Stimulated activated CD8-positive, alpha-beta memory T cell treated with anti-CD3 and anti-CD28 coated beads, Interleukin-7, amount 100 ng/mL, for 1 hour (primary cell): ENCODE results near the gene OR1J2.
"Not testable (repeated sequence)": the region's sequence is repeated elsewhere in the genome, so short reads cannot be mapped to it uniquely, and the experiment has no call there.

Source experiments
- DNase-seq, 2 donors: peaks; one replicate each; pipeline ENCODE4 v3.0.0-alpha.2; 2020; ENCODE audit warnings: low read depth in 2 of 2

OR1J2 gene, protein sequence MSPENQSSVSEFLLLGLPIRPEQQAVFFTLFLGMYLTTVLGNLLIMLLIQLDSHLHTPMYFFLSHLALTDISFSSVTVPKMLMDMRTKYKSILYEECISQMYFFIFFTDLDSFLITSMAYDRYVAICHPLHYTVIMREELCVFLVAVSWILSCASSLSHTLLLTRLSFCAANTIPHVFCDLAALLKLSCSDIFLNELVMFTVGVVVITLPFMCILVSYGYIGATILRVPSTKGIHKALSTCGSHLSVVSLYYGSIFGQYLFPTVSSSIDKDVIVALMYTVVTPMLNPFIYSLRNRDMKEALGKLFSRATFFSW

DNA sequence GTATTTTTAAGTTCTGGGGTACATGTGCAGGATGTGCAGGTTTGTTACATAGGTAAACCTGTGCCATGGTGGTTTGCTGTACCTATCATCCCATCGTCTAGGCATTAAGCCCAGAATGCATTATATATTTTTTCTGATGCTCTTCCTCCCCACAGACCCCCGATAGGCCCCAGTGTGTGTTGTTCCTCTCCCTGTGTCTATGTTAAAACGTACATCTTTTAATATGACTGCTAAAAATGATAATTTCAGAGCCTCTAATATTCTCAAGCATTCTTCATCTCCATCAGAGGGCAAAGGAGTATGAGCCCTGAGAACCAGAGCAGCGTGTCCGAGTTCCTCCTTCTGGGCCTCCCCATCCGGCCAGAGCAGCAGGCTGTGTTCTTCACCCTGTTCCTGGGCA, at the start of gene OR1J2:
OR1J2 (plus strand) TSS at position 301 of the 400 bp plus-strand sequence; CDS start at position 301, 0 bp downstream.
- no peak for DNase-seq

DNA sequence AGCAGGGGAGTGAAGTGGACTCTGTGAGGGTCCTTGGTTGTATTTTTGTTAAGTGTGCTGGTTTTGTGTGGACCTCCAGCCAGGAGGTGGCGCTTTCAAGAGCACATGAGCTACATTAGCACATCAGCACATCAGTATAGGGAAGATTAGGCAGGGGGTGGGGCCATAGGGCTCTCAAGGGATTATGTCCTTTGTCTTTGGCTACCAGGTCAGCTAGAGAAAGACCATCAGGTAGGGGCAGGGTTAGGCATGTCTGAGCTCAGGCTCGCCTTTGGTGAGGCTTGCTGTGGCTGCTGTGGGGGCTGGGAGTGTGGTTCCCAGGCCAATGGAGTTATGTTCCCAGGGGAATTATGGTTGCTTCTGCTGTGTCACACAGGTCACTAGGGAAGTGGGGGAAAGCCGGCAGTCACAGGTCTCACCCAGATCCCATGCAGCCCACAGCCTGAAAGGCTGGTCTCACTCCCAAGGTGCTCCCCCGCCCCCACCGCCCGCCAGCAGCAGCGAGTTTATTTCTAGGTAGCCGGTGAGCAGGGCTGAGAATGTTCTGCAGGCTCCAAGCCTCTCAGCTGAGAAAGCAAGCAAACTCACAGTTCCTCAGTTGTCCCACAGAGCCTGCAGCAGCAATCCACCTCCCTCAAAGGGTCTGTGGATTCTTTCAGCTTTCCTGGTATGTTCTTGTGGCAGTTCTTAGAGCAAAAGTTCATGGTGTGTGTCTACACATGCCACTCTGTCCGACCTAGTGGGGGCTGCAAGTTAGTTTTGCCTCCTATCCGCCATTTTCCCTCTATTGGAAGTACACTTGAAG, 46.6 kb upstream of the OR1J2 start:
- peak in 1 of 2 donors; percentile 5 for DNase-seq

DNA sequence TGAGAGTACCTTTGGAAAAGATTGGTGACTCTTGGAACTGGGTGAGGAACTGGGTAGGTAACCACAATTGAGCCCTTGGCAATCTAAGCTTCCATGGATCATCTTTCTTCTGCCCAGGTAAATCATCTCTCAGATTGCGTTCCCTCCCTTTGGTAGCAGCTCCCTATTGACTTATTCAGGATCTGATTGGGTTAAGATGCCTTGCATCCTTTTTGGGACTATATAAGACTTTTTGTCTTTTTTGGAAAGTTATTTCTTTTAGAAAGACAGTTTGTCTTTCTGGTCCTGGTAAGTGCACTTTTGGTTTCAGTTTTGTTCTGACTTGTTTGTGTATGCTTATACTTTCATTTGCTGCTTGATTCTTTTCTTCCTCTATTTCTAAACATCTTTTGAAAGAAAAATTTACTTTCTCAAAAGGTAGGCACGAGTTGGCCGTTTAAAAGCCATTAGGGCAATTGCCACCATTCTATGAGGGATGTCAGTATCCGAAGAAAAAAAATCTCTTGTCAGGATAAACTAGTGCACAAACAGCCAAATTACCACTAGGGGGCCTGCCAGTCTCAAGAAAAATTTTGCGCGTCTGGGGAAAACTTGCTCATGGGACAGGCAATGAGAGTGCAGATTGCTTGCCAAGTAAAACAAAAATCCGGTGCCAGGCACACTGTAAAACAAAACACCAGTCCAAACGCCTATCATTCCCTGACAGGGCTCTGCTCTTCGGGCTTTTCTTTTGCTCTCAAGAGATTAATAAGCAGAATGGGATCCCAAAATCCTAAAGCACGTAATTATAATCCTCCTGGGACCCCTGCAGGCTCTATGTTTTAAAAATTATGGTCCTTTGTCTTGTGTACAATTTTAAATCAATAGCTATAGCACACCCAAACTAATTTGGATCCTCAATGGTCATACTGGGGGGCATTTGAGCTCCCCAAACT, 45.7 kb upstream of the OR1J2 start:
- peak; percentile 35 to 37 for DNase-seq

DNA sequence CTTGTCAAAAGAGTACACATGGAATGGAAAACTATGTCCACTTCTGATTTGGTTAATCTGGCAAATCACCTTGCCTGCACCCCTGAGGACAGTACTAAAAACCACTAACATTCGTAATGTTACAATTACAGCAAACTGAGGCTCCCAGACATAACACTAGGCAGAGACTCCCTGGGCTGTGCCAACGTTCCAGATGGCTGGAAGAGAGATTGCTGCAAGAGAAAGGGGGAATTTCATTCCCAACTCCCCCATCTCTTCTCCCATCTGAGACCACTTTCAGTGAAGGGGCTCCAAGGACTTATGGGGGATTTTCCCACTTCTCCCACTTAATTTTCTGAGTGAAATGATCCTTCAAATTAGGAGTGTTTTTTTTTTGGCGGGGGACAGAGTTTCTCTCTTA, 44.1 kb upstream of the OR1J2 start:
- no peak for DNase-seq

DNA sequence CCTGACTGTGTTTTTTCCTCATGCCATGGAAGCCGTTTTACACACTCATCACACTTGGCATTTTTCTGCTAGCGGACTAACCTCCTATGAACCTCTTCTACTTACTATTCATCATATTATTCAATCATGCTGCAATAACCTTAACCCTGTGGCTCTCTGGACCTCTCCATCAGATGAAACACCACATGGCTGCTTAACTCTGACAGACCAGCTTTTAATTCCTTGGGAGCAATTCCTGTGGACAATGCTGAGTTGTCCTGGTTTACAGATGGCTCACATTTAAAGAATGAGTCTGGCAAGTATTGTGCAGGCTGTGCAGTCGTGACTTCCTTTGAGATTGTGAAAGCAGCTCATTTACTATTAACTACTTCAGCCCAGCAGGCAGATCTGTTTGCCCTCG, 41.9 kb upstream of the OR1J2 start:
- no peak for DNase-seq

DNA sequence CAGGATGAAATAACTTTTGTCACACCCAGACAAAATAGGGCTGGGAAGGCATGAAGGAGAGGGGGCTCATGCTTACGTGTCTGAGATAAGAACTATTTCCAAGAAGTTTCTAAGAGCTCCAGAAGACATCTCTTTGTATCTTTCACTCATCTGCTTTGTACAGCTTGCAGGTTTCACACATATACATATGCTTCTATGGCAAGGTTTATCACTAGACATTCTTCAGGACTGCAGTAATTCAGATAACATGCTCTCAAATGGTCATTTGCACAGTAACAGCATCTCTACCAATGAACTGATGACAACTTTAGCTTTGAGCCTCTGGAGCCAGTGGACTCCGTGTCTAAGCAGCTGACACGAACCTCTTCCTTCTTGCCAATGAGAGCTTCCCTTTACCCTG, 36.0 kb upstream of the OR1J2 start:
- DNase-seq = no peak

DNA sequence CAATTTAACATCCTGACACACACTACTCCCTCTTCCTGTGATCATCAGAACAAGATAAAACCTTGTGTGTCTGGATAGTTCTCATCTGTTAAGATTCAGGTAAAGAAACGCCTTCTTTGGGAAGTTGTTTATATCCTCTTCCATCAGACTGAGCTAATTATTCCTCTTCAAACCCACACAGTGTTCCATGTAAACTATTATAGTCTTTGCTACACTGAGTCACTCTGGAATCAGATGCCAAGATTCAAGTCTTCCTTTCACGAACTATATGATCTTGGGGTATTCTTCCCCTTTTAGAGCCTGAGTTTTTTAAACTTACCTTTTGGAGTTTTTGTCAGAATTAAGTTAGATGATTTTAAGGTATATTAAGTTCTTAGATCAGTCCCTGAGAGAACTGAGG, 34.9 kb upstream of the OR1J2 start:
- no peak for DNase-seq

DNA sequence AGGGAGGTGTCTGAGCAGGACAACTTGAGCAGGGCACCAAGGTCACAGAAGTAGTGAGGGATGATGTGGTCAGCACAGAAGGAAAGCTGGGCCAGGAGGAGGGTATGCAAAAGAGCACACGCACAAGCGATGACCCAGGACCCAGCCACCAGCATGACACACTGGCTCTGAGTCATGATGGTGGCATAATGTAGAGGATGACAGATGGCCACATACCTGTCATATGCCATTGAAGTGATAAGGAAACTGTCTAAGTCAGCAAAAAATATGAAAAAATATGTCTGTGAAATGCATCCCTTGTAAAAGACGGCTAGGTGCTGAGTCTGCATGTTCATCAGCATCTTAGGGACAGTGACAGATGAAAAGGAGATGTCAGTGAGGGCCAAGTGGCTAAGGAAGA, 33.3 kb upstream of the OR1J2 start:
- no peak for DNase-seq

DNA sequence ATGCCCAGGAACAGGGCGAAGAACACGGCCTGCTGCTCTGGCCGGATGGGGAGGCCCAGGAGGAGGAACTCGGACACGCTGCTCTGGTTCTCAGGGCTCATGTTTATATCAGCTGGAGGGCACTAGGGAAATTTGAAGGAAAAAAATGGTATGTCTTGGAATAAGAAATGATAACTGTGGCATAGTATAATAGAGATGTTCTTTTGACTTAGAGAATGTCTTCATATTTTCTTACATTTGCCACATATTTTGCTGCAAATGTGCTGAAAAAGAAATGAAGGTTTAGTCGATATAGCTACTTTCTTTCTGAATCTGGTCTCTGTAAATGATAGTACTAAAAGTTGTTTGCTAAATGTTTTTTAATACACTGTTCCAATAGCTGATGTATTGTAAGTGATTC, 32.8 kb upstream of the OR1J2 start, which contains the start of gene OR1J1:
OR1J1 (minus strand) TSS at position 101 of the 400 bp plus-strand sequence; CDS start at position 101, 0 bp downstream.
- DNase-seq = no peak

DNA sequence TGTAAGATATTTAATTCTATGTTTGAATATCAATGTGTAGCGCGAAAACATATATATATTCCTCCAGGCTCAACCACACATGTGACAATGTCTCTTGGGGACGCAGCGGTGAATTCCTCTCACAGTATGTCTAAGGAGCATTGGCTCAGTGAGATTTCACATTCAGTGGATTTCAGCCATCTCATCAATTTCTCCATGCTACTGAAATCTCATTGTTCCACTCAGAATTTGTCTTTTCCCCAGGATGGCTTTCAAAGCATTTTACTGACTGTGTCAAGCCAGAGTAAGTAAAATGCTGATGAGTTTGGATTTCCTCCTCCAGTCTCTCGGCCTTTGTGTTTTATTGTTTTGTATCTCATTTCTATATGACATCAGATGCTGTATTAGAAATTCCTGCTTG, 31.5 kb upstream of the OR1J2 start:
- no peak for DNase-seq

DNA sequence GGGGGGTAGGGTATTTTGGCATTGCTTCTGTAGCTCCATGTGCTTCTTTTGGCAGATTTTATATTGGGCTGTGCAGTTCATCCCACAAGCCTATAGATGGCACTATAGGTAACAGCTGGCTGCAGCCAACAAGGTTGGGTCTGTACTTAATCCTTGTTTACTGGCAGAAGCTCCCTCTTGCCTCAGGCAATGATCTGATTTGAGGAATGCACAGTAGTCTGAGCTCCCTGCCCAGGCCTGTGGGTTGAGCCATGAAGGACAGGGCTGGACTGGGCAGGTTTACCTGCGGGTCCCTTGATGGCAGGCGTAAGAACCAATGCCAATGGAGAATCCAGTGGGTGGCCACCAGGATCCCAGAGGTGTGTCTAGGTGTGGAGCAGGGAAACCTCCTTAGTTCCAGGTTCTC, 11.7 kb upstream of the OR1J2 start:
- DNase-seq = no peak

DNA sequence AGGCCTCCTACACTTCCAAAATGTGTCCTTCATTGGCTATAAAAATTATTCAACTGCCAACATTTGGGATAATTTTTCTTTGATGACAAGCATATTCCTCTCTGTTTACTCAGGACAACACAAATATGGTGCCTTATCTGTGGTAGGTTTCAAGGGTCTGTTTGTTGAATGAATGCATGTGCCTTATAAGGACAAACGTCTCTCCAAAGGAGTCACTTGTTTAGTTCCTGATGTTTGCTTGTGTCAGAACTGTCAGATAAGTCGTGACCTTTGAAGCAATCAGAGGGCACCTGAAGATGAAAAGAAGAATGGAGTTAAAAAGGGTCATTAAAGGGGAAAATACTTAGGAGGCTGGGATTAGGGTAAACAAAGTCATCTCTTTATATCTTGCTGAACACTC, 3.6 kb upstream of the OR1J2 start:
- DNase-seq = no peak

DNA sequence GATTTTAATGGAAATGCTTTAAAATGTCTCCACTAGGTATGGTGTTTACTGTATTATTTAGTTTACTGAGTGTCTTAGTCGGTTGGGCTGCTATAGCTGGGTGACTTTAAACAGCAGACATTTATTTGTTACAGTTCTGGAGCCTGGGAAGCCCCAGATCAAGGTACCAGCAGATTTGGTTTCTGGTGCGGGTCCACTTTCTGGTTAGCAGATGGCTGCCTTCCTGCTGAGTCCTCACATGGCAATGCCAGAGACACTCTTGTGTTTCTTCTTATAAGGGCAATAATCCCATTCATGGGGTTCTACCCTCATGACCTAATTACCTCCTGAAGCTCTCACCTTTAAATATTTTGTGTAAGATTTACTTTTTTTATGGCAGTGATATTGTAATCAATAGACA, 7.6 kb downstream of the OR1J2 start:
- no peak for DNase-seq

DNA sequence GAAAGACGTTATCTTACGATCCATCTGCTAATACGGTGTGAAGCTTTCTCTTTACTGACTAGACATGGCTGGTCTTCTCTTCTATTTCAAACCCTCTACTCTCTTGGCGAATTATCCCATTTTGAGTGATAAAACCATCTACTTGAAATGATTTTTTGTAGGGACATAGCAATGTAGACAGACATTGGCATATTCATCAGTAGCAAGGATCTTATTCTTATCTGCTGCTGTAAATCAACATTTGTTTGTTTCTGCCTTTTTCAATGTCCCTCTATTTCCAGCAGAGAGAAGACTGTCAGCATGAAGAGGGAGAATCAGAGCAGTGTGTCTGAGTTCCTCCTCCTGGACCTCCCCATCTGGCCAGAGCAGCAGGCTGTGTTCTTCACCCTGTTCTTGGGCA, 8.2 kb downstream of the OR1J2 start, which contains the start of gene OR1J4:
OR1J4 (plus strand) TSS at position 301 of the 400 bp plus-strand sequence; CDS start at position 301, 0 bp downstream.
- no peak for DNase-seq

DNA sequence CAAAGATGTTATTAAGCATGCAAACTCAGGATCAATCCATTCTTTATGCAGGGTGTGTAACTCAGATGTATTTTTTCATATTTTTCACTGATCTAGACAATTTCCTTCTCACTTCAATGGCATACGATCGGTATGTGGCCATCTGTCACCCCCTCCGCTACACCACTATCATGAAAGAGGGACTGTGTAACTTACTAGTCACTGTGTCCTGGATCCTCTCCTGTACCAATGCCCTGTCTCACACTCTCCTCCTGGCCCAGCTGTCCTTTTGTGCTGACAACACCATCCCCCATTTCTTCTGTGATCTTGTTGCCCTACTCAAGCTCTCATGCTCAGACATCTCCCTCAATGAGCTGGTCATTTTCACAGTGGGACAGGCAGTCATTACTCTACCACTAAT, 8.8 kb downstream of the OR1J2 start:
- no peak for DNase-seq

DNA sequence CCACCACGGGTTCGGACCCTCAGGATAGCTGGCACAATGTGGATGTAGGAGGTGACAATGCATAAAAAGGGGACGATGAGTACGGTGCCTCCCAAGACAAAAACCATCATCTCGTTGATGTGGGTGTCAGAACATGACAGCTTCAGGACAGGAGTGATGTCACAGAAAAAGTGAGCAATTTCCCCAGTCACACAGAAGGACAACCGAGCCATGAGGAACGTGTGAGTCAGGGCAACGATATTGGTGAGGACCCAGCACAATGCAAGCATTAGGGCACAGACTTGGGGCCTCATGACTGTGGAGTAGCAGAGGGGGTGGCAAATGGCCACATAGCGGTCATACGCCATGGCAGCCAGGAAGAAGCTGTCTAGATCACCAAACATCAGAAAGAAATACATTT, 16.0 kb downstream of the OR1J2 start:
- DNase-seq = no peak

DNA sequence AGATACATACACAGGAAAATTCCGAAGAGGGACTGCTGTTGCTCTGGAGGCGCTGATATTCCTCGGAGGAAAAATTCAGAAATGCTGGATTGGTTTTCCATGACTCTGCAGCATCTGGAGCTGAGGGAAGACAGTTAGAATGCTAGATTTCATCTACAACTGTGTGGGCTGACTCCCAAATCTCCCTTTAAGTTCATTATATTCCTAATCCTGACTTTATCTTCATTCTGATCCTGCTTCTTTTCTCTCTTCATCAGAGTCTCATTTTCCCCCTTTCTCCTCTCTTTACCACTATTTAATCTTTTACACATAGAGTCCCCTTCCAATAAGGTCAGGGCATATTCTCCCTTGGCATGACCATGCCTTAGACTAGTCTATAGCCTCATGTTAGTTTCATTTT, 16.6 kb downstream of the OR1J2 start, which contains the start of gene OR1N1:
OR1N1 (minus strand) TSS at position 101 of the 400 bp plus-strand sequence; CDS start at position 101, 0 bp downstream.
- no peak for DNase-seq

DNA sequence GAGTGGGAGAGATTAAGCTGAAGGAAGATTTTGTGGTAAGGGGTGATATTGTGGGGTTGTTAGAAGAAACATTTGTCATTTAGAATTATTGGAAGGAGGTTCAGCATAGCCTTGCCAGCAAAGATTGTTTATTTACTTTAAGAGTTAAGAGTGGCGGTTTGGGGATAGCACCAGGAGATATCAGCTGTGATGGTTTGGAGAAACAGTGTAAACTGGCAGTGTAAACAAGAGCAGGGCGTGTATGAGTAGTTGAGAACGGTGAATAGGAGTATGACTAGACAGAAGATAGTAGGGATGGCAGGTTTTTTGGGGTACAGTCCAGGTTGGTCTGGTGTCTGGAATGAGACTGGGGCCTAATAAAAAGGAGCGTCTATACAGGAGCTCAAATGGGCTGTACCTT, 20.6 kb downstream of the OR1J2 start:
- not testable (repeated sequence) for DNase-seq

DNA sequence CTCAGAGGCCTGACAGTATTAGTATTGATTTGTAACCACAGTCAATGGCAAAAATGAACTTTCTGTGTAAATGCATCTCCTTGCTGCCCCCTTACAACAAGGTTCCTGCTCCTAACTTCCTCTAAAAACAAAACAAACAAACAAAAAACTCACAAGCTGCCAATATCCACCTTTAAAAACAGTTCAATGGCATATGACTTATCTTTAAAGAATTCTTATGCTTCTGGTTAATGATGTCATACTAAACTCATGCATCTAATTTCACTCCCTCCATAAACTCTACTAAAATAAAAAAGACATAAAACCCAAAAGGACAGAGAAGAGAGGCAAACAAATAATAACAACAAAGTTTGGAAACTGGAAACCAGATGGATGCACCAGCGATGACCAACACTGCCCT, 25.5 kb downstream of the OR1J2 start:
- DNase-seq = no peak

DNA sequence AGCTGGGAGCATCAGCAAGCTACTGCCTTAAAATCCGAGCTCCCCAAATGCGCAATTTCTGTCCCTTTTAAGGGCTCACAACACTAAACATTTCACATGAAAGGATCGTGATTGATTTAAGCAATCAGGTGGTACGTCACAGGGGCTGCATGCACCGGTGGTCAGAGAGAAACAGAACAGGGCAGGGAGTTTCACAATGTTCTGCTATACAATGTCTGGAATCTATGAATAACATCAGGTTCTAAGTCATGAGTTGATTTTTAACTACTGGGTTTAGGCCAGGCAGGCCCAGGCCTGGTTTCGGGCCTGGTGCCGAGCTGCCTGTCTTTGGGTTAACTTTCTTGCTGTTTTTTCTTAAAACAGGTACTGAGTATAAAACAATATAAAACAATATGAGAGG, 26.5 kb downstream of the OR1J2 start:
- DNase-seq = not testable (repeated sequence)

DNA sequence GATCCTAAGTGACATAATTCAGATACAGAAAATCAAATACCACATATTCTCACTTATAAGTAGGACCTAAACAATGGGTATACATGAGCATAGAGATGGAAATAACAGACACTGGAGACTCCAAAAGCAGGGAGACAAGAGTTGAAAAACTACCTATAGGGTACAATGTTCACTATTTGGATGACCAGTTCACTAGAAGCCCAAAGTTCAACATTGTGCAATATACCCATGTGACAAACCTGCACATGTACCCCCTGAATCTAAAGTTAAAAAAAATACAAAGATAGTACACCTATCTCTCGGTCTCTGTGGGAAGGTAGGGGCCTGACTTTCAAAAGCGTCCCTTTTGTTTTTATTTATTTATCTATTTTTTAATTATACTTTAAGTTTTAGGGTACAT, 28.2 kb downstream of the OR1J2 start:
- no peak for DNase-seq

DNA sequence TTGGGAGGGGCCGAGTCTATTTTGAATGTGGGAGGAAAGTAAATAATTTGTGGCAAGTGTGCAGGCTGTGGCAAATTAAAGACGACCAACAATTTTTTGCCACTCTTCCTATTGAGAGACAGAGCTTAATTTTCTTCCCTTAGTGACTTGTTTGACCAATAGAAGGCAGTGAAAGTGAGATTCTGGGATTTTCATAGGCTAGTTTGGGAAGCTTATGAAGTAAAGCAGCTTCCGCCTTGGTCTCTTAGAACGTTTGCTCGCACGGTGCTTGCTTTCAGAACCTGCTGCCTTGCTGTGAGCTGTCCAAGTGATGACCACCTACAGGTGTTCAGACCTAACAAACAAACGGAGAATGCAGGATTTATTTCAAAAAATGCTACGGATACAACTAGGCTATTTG, 35.6 kb downstream of the OR1J2 start:
- no peak for DNase-seq
